Parathyroid adenoma (tissue), 2 donors: ENCODE results near the gene ATP6V0C.
"Not testable (repeated sequence)": the region's sequence is repeated elsewhere in the genome, so short reads cannot be mapped to it uniquely, and the experiment has no call there.

Source experiments
- H2AFZ ChIP-seq: fragments of 300-600 bp; sonication (generic); one replicate; pipeline ENCODE4 v1.7.0; 2017; ENCODE audit warnings: antibody characterized with exemption, mild to moderate bottlenecking
- H3K27ac ChIP-seq: fragments of 300-600 bp; sonication (generic); one replicate; pipeline ENCODE4 v1.7.0; 2017
- H3K27me3 ChIP-seq: fragments of 300-600 bp; sonication (generic); one replicate; pipeline ENCODE4 v1.7.0; 2017; ENCODE audit warnings: low read length; ENCODE audit not compliant: control insufficient read depth, insufficient read depth
- H3K36me3 ChIP-seq: fragments of 300-600 bp; sonication (generic); one replicate; pipeline ENCODE4 v1.7.0; 2017; ENCODE audit warnings: low read length; ENCODE audit not compliant: control insufficient read depth, insufficient read depth
- H3K4me1 ChIP-seq: fragments of 300-600 bp; sonication (generic); one replicate; pipeline ENCODE4 v1.7.0; 2017; ENCODE audit warnings: control low read depth
- H3K4me2 ChIP-seq: fragments of 300-600 bp; sonication (generic); one replicate; pipeline ENCODE4 v1.7.0; 2017; ENCODE audit warnings: low read length
- H3K4me3 ChIP-seq: fragments of 300-600 bp; sonication (generic); one replicate; pipeline ENCODE4 v1.7.0; 2017; ENCODE audit warnings: low read depth, low read length
- H3K79me2 ChIP-seq: fragments of 300-600 bp; sonication (generic); one replicate; pipeline ENCODE4 v1.7.0; 2017; ENCODE audit warnings: control low read depth
- H3K9ac ChIP-seq: fragments of 300-600 bp; sonication (generic); one replicate; pipeline ENCODE4 v1.7.0; 2017; ENCODE audit warnings: mild to moderate bottlenecking
- H3K9me3 ChIP-seq: fragments of 300-600 bp; sonication (generic); one replicate; pipeline ENCODE4 v1.7.0; 2017; ENCODE audit warnings: low read length; ENCODE audit not compliant: control insufficient read depth
- CTCF ChIP-seq: fragments of 300-600 bp; sonication (generic); IDR thresholded peaks from one replicate; pipeline ENCODE4 v1.7.0; 2017; ENCODE audit warnings: antibody characterized with exemption, mild to moderate bottlenecking
- donor health status: primary hyperparathyroidism.

ATP6V0C gene

GRCh38 chr16:2532494-2533141 is 18.9 kb downstream of the ATP6V0C start:
- Histone ChIP-seq H3K27me3 (no peaks in the 10 kb centered on the region), H3K4me2 (peak overlapping the region; percentile 100), H2AFZ (peak overlapping the region; percentile 90), H3K9me3 (no peaks in the 10 kb centered on the region), H3K4me1 (peaks cover 3% of the 10 kb centered on the region), H3K79me2 (no peaks in the 10 kb centered on the region), H3K36me3 (no peaks in the 10 kb centered on the region), H3K4me3 (peak overlapping the region; percentile 77), H3K27ac (peak overlapping the region; percentile 64), H3K9ac (no peak overlapping the region)
- no peak for TF ChIP-seq CTCF

- peak overlapping the region; percentile 90 for H2AFZ ChIP-seq
- H3K27ac ChIP-seq = peak overlapping the region; percentile 64
- H3K79me2 ChIP-seq, H3K9ac ChIP-seq, H3K9me3 ChIP-seq, H3K36me3 ChIP-seq, H3K27me3 ChIP-seq, H3K4me1 ChIP-seq: not testable (repeated sequence)
- peak overlapping the region; percentile 77 for H3K4me3 ChIP-seq
- H3K4me2 ChIP-seq = peak overlapping the region; percentile 100
Observed at GRCh38 chr16:2533142-2533755, 19.5 kb downstream of the ATP6V0C start.

GRCh38 chr16:2533912-2534311 is 20.2 kb downstream of the ATP6V0C start:
- TF ChIP-seq CTCF = no peak
- Histone ChIP-seq H3K9ac (no peak overlapping the region), H3K79me2 (peaks cover 4% of the 10 kb centered on the region), H3K27ac (no peak overlapping the region), H3K9me3 (no peaks in the 10 kb centered on the region), H3K36me3 (no peaks in the 10 kb centered on the region), H3K4me2 (no peak overlapping the region), H3K27me3 (no peaks in the 10 kb centered on the region), H2AFZ (no peak overlapping the region), H3K4me3 (no peak overlapping the region), H3K4me1 (peaks cover 5% of the 10 kb centered on the region)

GRCh38 chr16:2534335-2534734 is 20.6 kb downstream of the ATP6V0C start:
- H3K4me2 ChIP-seq, H3K9ac ChIP-seq, H2AFZ ChIP-seq, H3K4me3 ChIP-seq, H3K79me2 ChIP-seq, H3K36me3 ChIP-seq, H3K27me3 ChIP-seq, H3K4me1 ChIP-seq, H3K9me3 ChIP-seq, H3K27ac ChIP-seq: not testable (repeated sequence)

GRCh38 chr16:2535625-2536013 is 21.9 kb downstream of the ATP6V0C start:
- peaks cover 12% of the 10 kb centered on the region for H3K4me1 ChIP-seq
- H3K4me2 ChIP-seq = no peak overlapping the region
- no peaks in the 10 kb centered on the region for H3K27me3 ChIP-seq
- no peak overlapping the region for H3K27ac ChIP-seq
- peaks cover 21% of the 10 kb centered on the region for H3K79me2 ChIP-seq
- no peak for TF ChIP-seq CTCF
- no peak overlapping the region for H2AFZ ChIP-seq
- H3K4me3 ChIP-seq = no peak overlapping the region
- no peak overlapping the region for H3K9ac ChIP-seq
- H3K36me3 ChIP-seq = no peaks in the 10 kb centered on the region
- H3K9me3 ChIP-seq = no peaks in the 10 kb centered on the region
